ENCODE results near the gene SELP. TPM values are rescaled to one million over a fixed set of nuclear protein-coding genes. Genes with fewer than 3 reads are reported as not detected.

The SELP gene
- total RNA-seq, 1 experiment from 2014 or later, result not detected

- H3K9me3 ChIP-seq (ENCODE audit: control insufficient read depth, low read depth, low read length), result no peaks in the 10 kb centered on the region
- H3K27ac Mint-ChIP-seq, result no peak overlapping the region
- H3K4me3 Mint-ChIP-seq, result no peak overlapping the region
- DNase-seq, result no peak
- no peak overlapping the region for H4K5ac ChIP-seq (ENCODE audit: insufficient read length, low read depth, low read length)
- no peaks in the 10 kb centered on the region for H3K36me3 Mint-ChIP-seq (ENCODE audit: insufficient read depth in 1 of 3, low read depth in 3 of 3)
- H3K4me1 ChIP-seq (ENCODE audit: insufficient read depth, low read length), result no peaks in the 10 kb centered on the region
- no peak overlapping the region for H3K4ac ChIP-seq (ENCODE audit: low read depth, low read length)
- no peaks in the 10 kb centered on the region for H3K27me3 ChIP-seq (ENCODE audit: insufficient read depth, low read length)
- no peak overlapping the region for H2BK20ac ChIP-seq (ENCODE audit: low read depth, low read length, poor library complexity, severe bottlenecking)
- no peak overlapping the region for H2AK5ac ChIP-seq (ENCODE audit: insufficient read length, low read length)
- H2BK15ac ChIP-seq (ENCODE audit: low read depth, low read length), result no peak overlapping the region
- H4K20me1 ChIP-seq (ENCODE audit: control insufficient read depth, insufficient read depth, insufficient read length), result no peaks in the 10 kb centered on the region
- H3T11ph ChIP-seq (ENCODE audit: low read length), result no peak overlapping the region
- H3K27me3 Mint-ChIP-seq (ENCODE audit: low read depth), result no peaks in the 10 kb centered on the region; the same call in 1 of the 2 replicates
- H3K23me2 ChIP-seq (ENCODE audit: insufficient read length, low read depth, low read length, poor library complexity, severe bottlenecking), result no peaks in the 10 kb centered on the region
- H3K23ac ChIP-seq (ENCODE audit: insufficient read length, low read depth, low read length), result no peak overlapping the region
- no peak overlapping the region for H2BK5ac ChIP-seq (ENCODE audit: insufficient read length, low read length)
- no peak overlapping the region for H4K91ac ChIP-seq (ENCODE audit: insufficient read length, low read depth, low read length)
- no peak overlapping the region for H3K4me2 ChIP-seq (ENCODE audit: insufficient read depth, insufficient read length, low read length)
- WGBS (ENCODE audit: extremely low coverage, insufficient read length, low lambda C conversion rate), result no CpG with 5 or more reads among the region's 2 CpGs
- no peak overlapping the region for H3K9ac ChIP-seq (ENCODE audit: extremely low read depth, insufficient read length, low read length)
- H3K14ac ChIP-seq (ENCODE audit: insufficient read depth, low read length), result no peak overlapping the region
- no peaks in the 10 kb centered on the region for H3K79me2 ChIP-seq (ENCODE audit: insufficient read depth, low read length)
- no peaks in the 10 kb centered on the region for H3K9me3 Mint-ChIP-seq
- TF ChIP-seq CTCF (conservative IDR thresholded peaks at IDR 0.05), result no peak
- H3K18ac ChIP-seq (ENCODE audit: insufficient read length, low read depth, low read length), result no peak overlapping the region
- no peak overlapping the region for H3K56ac ChIP-seq (ENCODE audit: insufficient read length, low read depth, low read length)
- no peak overlapping the region for H2BK12ac ChIP-seq (ENCODE audit: insufficient read length, low read depth, low read length)
- H3K79me1 ChIP-seq (ENCODE audit: insufficient read depth, low read depth, low read length, poor library complexity, severe bottlenecking), result no peaks in the 10 kb centered on the region
- H3K4me1 Mint-ChIP-seq, result peaks cover 2 to 6% of the 10 kb centered on the region in 2 experiments; a peak in 2 of 4 replicates
- H4K8ac ChIP-seq (replicated peaks; ENCODE audit: insufficient read length, low read depth, low read length), result no peak overlapping the region
- H2AFZ ChIP-seq (ENCODE audit: low read length), result no peak overlapping the region
- no peak overlapping the region for H3K27ac ChIP-seq (ENCODE audit: insufficient read length, low read depth, low read length)
- H2BK120ac ChIP-seq (ENCODE audit: low read depth, low read length, poor library complexity, severe bottlenecking), result no peak overlapping the region
Observed at GRCh38 chr1:169651035-169651434, 21.1 kb upstream of the SELP start.

All from H9 (cell line).